Liver (tissue), 3 donors: ENCODE measurements around the gene TAF3.

Experiments used
- CTCF ChIP-seq: fragments of 150-350 bp; IDR thresholded peaks from 2 replicates; pipeline ENCODE4 v1.5.1; 2017; ENCODE audit warnings: improper control_type of control experiment, low read depth, low read length; ENCODE audit not compliant: missing input control
- FOXA1 ChIP-seq: IDR thresholded peaks from 2 replicates; pipeline ENCODE4 v1.6.1; 2016; ENCODE audit warnings: antibody characterized with exemption
- GABPA ChIP-seq, 2 donors: IDR thresholded peaks in 1 of 2; conservative IDR thresholded peaks in 1 of 2; 2 replicates each; pipeline ENCODE4 v1.6.1; 2016; ENCODE audit warnings: antibody characterized with exemption in 2 of 2, mild to moderate bottlenecking in 1 of 2, moderate library complexity in 1 of 2
- donor health status: healthy.
- donor health status: healthy.

- TF ChIP-seq GABPA (IDR thresholded peaks at IDR 0.05 in 1 of 2, conservative IDR thresholded peaks at IDR 0.05 in 1 of 2) (no peak), FOXA1 (no peak), CTCF (no peak)
Observed at GRCh38 chr10:7933757-7934156, 115.5 kb downstream of the TAF3 start.
